Endodermal cell (in vitro differentiated cells): Measurements from ENCODE around the gene ALCAM. TPM values are rescaled to one million over a fixed set of nuclear protein-coding genes. Genes with fewer than 3 reads are reported as not detected.

Experiments
- DNase-seq: peaks from one replicate; pipeline ENCODE4 v3.0.0-alpha.2; 2017
- H3K27ac ChIP-seq: 2 replicates; pipeline ENCODE4 v1.5.1; 2013; ENCODE audit warnings: mild to moderate bottlenecking, low read depth, low read length, moderate library complexity
- H3K27me3 ChIP-seq: 2 replicates; pipeline ENCODE4 v1.6.1; 2013; ENCODE audit warnings: mild to moderate bottlenecking, low read length, moderate library complexity; ENCODE audit not compliant: insufficient read depth, control insufficient read depth, poor library complexity, severe bottlenecking
- H3K36me3 ChIP-seq: 2 replicates; pipeline ENCODE4 v1.7.0; 2013; ENCODE audit warnings: mild to moderate bottlenecking, low read length, moderate library complexity; ENCODE audit not compliant: control insufficient read depth, insufficient read depth
- H3K4me1 ChIP-seq: one replicate; pipeline ENCODE4 v1.7.0; 2013; ENCODE audit warnings: low read length; ENCODE audit not compliant: control insufficient read depth, insufficient read depth
- H3K4me3 ChIP-seq: 2 replicates; pipeline ENCODE4 v1.5.1; 2013; ENCODE audit warnings: mild to moderate bottlenecking, low read length, moderate library complexity
- H3K9ac ChIP-seq: 2 replicates; pipeline ENCODE4 v1.6.1; 2013; ENCODE audit warnings: mild to moderate bottlenecking, low read length, moderate library complexity; ENCODE audit not compliant: poor library complexity, severe bottlenecking; ENCODE audit errors: extremely low read depth
- H3K9me3 ChIP-seq: 2 replicates; pipeline ENCODE4 v1.6.1; 2013; ENCODE audit warnings: mild to moderate bottlenecking, low read length, moderate library complexity; ENCODE audit not compliant: control insufficient read depth
- H3K27ac Mint-ChIP-seq: 2 replicates; pipeline ENCODE4 v1.8.0; 2020; ENCODE audit warnings: mixed read lengths
- H3K27me3 Mint-ChIP-seq: 2 replicates; pipeline ENCODE4 v1.8.0; 2021; ENCODE audit warnings: mild to moderate bottlenecking, mixed read lengths; ENCODE audit not compliant: insufficient read depth
- H3K36me3 Mint-ChIP-seq: 2 replicates; pipeline ENCODE4 v1.8.0; 2020; ENCODE audit warnings: low read depth, mixed read lengths
- H3K4me1 Mint-ChIP-seq: 2 replicates; pipeline ENCODE4 v1.8.0; 2020; ENCODE audit warnings: mixed read lengths
- H3K4me3 Mint-ChIP-seq: 2 replicates; pipeline ENCODE4 v1.8.0; 2020; ENCODE audit warnings: mild to moderate bottlenecking, moderate library complexity, mixed read lengths
- H3K9me3 Mint-ChIP-seq: 2 replicates; pipeline ENCODE4 v1.8.0; 2020; ENCODE audit warnings: mild to moderate bottlenecking, mixed read lengths
- WGBS, 2 experiments: methylation state at CpG; one replicate each; pipeline versions ENCODE4 v1.1.5 to v1.1.7; 2013; ENCODE audit warnings: missing lambda C conversion rate in 2 of 2, mixed read lengths in 1 of 2; ENCODE audit not compliant: insufficient coverage in 1 of 2, insufficient read length in 1 of 2; 5-methylcytosine and 5-hydroxymethylcytosine counted together
- total RNA-seq, 2 donors: library from RNA; stranded (reverse); fragmentation: NEBNext Ultra II Directional in 1 of 2; extraction: Animal tissue kit (Norgen Biotek cat#: 25700) in 1 of 2; gene quantifications; 2 replicates in 1 of 2; 3 replicates in 1 of 2; pipeline ENCODE4 v1.2.1, GENCODE V29; 2021
- TF ChIP-seq, protein P1 (sequence below): fragments of 200-600 bp; sonication (generic); conservative IDR thresholded peaks from 2 replicates; pipeline ENCODE4 v1.5.0; 2021; ENCODE audit warnings: antibody characterized with exemption, mild to moderate bottlenecking

Gene ALCAM
- total RNA-seq, 2 donors from 2014 or later = 19.3 to 36.5 TPM

DNA sequence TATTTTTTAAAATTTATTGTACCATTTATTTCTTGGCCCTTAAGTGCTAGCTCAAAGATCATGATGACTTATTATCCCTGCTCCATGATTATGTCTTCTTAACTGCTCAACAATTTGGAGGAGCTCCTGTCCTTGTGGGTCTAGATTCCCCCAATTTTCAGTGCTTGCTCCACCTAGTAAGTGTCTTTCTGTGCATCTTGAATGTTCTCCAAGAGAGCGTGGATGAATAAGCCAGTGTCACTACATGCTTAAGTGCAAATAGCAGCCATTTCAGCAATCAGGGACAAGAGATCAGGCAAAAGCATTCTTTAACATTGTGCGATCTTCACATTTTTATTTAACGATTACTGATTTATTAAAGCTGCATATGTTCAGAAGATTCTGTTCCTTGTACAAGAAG lies 99.4 kb downstream of the ALCAM start:
- WGBS, 2 experiments = 93 to 100% methylated on average over 3 of the region's 3 CpGs
- Histone ChIP-seq H3K4me3 (no peak overlapping the region), H3K9me3 (no peaks in the 10 kb centered on the region), H3K27me3 (no peaks in the 10 kb centered on the region), H3K27ac (no peak overlapping the region), H3K9ac (no peak overlapping the region), H3K36me3 (no peaks in the 10 kb centered on the region), H3K4me1 (no peaks in the 10 kb centered on the region)
- DNase-seq = no peak
- no peaks in the 10 kb centered on the region for H3K27me3 Mint-ChIP-seq
- H3K4me1 Mint-ChIP-seq = peaks cover 4% of the 10 kb centered on the region
- H3K9me3 Mint-ChIP-seq = no peaks in the 10 kb centered on the region
- no peak overlapping the region for H3K4me3 Mint-ChIP-seq
- no peaks in the 10 kb centered on the region for H3K36me3 Mint-ChIP-seq
- no peak overlapping the region for H3K27ac Mint-ChIP-seq
- TF ChIP-seq, protein P1, sequence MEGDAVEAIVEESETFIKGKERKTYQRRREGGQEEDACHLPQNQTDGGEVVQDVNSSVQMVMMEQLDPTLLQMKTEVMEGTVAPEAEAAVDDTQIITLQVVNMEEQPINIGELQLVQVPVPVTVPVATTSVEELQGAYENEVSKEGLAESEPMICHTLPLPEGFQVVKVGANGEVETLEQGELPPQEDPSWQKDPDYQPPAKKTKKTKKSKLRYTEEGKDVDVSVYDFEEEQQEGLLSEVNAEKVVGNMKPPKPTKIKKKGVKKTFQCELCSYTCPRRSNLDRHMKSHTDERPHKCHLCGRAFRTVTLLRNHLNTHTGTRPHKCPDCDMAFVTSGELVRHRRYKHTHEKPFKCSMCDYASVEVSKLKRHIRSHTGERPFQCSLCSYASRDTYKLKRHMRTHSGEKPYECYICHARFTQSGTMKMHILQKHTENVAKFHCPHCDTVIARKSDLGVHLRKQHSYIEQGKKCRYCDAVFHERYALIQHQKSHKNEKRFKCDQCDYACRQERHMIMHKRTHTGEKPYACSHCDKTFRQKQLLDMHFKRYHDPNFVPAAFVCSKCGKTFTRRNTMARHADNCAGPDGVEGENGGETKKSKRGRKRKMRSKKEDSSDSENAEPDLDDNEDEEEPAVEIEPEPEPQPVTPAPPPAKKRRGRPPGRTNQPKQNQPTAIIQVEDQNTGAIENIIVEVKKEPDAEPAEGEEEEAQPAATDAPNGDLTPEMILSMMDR = no peak

DNA sequence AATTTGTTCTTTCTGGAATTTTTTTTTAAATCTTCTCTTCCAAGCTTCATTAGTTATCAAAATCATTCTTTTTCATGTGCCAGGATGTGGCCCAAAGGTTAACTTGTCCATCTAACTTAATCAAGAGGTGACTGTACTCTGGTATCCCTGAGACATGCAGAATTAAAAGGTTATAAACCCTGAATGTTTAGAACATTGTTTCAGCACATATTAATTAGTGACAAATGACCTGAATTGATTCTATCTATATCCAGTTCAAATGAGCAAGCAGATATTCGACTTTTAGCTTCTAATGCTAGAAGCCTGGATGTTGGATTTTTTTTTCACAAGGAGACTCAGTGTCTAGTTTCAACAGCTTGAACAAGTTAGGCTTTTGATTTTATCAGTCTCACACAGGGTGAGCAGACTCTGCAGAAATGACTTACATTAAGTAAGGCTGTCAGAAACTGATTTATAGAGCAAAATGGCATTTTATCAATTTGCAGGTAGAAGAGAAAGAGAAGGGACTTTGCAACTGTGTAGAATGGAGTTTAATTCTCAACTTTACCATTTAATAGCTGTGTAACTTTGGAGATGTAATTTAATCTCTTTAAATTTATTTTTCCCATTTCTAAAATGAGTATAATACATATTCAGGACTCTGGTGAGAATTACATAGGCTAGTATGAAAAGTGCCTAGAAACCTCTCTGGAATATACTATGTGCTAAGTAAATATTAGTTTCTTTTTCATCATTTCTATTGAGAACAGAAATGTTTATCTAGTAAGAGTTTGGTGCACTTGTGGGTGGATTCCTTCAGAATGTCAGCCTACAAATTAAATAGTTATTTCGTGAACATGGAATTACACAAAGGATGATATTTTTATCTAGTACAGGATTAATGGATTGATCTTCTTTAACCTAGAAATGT lies 100.0 kb downstream of the ALCAM start:
- Mint-ChIP-seq H3K4me3 (no peak overlapping the region), H3K36me3 (no peaks in the 10 kb centered on the region), H3K27me3 (no peaks in the 10 kb centered on the region), H3K9me3 (no peaks in the 10 kb centered on the region), H3K4me1 (peaks cover 5% of the 10 kb centered on the region), H3K27ac (no peak overlapping the region)
- TF ChIP-seq, protein P1 = no peak
- DNase-seq = no peak
- Histone ChIP-seq H3K27ac (no peak overlapping the region), H3K4me3 (no peak overlapping the region), H3K27me3 (no peaks in the 10 kb centered on the region), H3K9me3 (no peaks in the 10 kb centered on the region), H3K4me1 (no peaks in the 10 kb centered on the region), H3K9ac (no peak overlapping the region), H3K36me3 (no peaks in the 10 kb centered on the region)
- 70 to 75% methylated on average over 2 of the region's 2 CpGs for WGBS, 2 experiments

DNA sequence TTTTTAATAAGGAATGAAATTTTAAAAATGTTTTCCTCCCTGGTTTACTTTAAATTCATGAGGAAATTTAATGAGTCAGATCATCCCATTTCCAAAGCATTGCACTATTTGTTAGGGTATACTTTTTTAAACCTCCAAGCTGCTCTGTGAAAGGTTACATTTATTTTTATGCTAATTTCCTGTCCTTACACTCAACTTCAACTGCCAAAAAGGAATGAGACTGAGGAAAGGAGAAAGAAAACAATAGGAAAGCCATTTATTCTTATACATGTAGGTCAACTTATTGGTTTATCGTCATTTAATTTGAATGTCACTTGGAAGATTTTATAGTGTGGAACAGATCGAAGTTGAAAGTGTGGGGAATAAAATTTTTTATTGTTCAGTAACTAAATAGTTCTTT lies 104.1 kb downstream of the ALCAM start:
- H3K36me3 Mint-ChIP-seq = no peaks in the 10 kb centered on the region
- H3K27me3 Mint-ChIP-seq = no peaks in the 10 kb centered on the region
- Histone ChIP-seq H3K9me3 (no peaks in the 10 kb centered on the region), H3K36me3 (no peaks in the 10 kb centered on the region), H3K27ac (no peak overlapping the region), H3K4me3 (no peak overlapping the region), H3K4me1 (peaks cover 2% of the 10 kb centered on the region), H3K9ac (no peak overlapping the region), H3K27me3 (no peaks in the 10 kb centered on the region)
- TF ChIP-seq, protein P1 = no peak
- no peak overlapping the region for H3K4me3 Mint-ChIP-seq
- DNase-seq = no peak
- H3K27ac Mint-ChIP-seq = no peak overlapping the region
- no peaks in the 10 kb centered on the region for H3K9me3 Mint-ChIP-seq
- WGBS, 2 experiments = 84 to 86% methylated on average over 2 of the region's 2 CpGs
- peaks cover 16% of the 10 kb centered on the region for H3K4me1 Mint-ChIP-seq
